ENCODE data around the gene ABCC8. TPM values are rescaled to one million over a fixed set of nuclear protein-coding genes. Genes with fewer than 3 reads are reported as not detected.
A peak's percentile ranks its signal among the peaks of the same experiment; 100 is the strongest.
"Not testable (repeated sequence)": the region's sequence is repeated elsewhere in the genome, so short reads cannot be mapped to it uniquely, and the experiment has no call there.

Gene ABCC8
- total RNA-seq, 1 donor from 2014 or later: 3.7 TPM

- not testable (repeated sequence) for H3K27me3 ChIP-seq (ENCODE audit: control insufficient read depth in 3 of 3, insufficient read depth in 3 of 3, low read length in 3 of 3); H3K36me3 ChIP-seq (ENCODE audit: control insufficient read depth in 3 of 3, insufficient read depth in 3 of 3, low read length in 3 of 3); H3K4me3 ChIP-seq (ENCODE audit: low read length in 3 of 3); H3K9ac ChIP-seq (ENCODE audit: low read depth in 1 of 3, low read length in 3 of 3); H3K27ac ChIP-seq (ENCODE audit: low read depth, low read length); H3K9me3 ChIP-seq (ENCODE audit: control insufficient read depth in 3 of 3, low read length in 3 of 3)
- peaks cover 21 to 38% (median 26%) of the 10 kb centered on the region in 3 donors for H3K4me1 ChIP-seq (ENCODE audit: control insufficient read depth in 3 of 3, insufficient read depth in 3 of 3, low read length in 3 of 3)
These were observed 50.4 kb downstream of the ABCC8 start for GRCh38 chr11:17426233-17426632.

DNA sequence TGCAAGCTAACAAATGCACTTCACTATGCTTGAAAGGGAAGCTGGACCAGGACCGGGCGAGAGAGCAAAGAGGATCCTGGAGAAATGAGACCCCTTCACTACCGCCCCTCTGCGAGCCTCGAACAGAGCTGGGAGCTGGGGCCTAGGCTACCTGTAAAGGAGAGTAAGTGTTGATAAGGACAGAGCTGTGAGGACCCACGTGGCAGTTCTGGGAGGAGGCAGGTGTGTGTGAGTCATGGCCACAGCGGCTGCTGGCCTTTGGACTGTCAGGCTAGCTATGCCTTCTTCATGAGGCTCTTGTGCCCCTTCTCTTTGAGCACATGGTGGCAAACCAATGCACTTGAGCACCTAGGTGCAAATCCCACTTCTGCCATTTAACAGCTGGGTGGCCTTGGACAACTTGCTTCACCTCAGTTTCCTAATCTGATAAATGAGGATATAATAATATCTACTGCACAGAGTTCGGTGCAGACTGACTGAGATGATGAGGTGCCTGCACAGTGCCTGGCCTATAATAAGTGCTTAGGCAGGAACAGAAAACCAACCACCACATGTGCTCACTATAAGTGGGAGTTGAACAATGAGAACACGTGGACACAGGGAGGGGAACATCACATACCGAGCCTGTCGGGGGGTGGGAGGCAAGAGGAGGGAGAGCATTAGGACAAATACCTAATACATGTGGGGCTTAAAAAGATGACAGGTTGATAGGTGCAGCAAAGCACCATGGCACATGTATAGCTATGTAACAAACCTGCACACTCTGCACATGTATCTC, 52.9 kb downstream of the ABCC8 start:
- H3K36me3 ChIP-seq (ENCODE audit: control insufficient read depth in 3 of 3, insufficient read depth in 3 of 3, low read length in 3 of 3): no peaks in the 10 kb centered on the region
- peaks cover 13 to 21% (median 18%) of the 10 kb centered on the region in 3 donors for H3K4me1 ChIP-seq (ENCODE audit: control insufficient read depth in 3 of 3, insufficient read depth in 3 of 3, low read length in 3 of 3)
- no peak overlapping the region for H3K27ac ChIP-seq (ENCODE audit: low read depth, low read length)
- no peak overlapping the region for H3K4me3 ChIP-seq (ENCODE audit: low read length in 3 of 3)
- no peak overlapping the region for H3K9ac ChIP-seq (ENCODE audit: low read depth in 1 of 3, low read length in 3 of 3)
- H3K27me3 ChIP-seq (ENCODE audit: control insufficient read depth in 3 of 3, insufficient read depth in 3 of 3, low read length in 3 of 3): no peaks in the 10 kb centered on the region
- H3K9me3 ChIP-seq (ENCODE audit: control insufficient read depth in 3 of 3, low read length in 3 of 3): no peaks in the 10 kb centered on the region

GRCh38 chr11:17421781-17422180, 54.9 kb downstream of the ABCC8 start:
- Histone ChIP-seq H3K36me3 (ENCODE audit: control insufficient read depth in 3 of 3, insufficient read depth in 3 of 3, low read length in 3 of 3) (no peaks in the 10 kb centered on the region), H3K27me3 (ENCODE audit: control insufficient read depth in 3 of 3, insufficient read depth in 3 of 3, low read length in 3 of 3) (no peaks in the 10 kb centered on the region), H3K9me3 (ENCODE audit: control insufficient read depth in 3 of 3, low read length in 3 of 3) (no peaks in the 10 kb centered on the region), H3K4me3 (ENCODE audit: low read length in 3 of 3) (peak overlapping the region in 1 of 3 donors; percentile 9), H3K27ac (ENCODE audit: low read depth, low read length) (no peak overlapping the region), H3K4me1 (ENCODE audit: control insufficient read depth in 3 of 3, insufficient read depth in 3 of 3, low read length in 3 of 3) (peaks cover 16 to 31% (median 24%) of the 10 kb centered on the region in 3 donors), H3K9ac (ENCODE audit: low read depth in 1 of 3, low read length in 3 of 3) (peak overlapping the region in 1 of 3 donors; percentile 64)

DNA sequence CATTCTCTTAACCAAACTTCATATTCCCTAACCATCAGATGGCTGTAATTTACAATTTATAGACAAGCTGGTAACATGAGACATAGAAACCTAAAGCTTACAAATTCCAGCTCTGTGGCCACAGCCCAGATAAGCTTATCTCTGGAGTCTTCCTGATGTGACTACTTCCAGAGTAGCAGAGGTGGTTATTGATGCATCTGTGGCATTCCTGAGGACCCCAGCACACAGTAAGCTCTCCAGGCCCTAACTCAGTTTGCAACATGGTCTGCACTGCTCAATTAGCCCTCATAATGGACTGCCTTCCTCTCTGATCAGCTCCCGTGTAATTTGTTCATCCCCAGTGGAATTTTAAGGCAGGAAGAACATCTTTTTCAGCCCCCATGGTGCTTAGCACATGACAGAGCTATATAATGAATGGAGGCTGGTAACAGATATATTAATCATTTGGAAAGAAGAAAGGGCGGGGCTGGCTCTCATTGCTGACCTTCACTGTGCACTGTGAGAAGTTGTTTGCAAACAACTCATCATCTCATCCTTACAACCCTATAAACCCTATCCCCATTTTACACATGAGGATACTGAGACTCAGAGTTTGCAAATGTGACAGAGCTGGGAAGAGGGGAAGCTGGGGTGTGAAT, 58.1 kb downstream of the ABCC8 start:
- H3K27ac ChIP-seq (ENCODE audit: low read depth, low read length): no peak overlapping the region
- H3K9ac ChIP-seq (ENCODE audit: low read depth in 1 of 3, low read length in 3 of 3): no peak overlapping the region
- no peaks in the 10 kb centered on the region for H3K9me3 ChIP-seq (ENCODE audit: control insufficient read depth in 3 of 3, low read length in 3 of 3)
- H3K27me3 ChIP-seq (ENCODE audit: control insufficient read depth in 3 of 3, insufficient read depth in 3 of 3, low read length in 3 of 3): no peaks in the 10 kb centered on the region
- peaks cover 31 to 53% (median 50%) of the 10 kb centered on the region in 3 donors for H3K4me1 ChIP-seq (ENCODE audit: control insufficient read depth in 3 of 3, insufficient read depth in 3 of 3, low read length in 3 of 3)
- H3K36me3 ChIP-seq (ENCODE audit: control insufficient read depth in 3 of 3, insufficient read depth in 3 of 3, low read length in 3 of 3): no peaks in the 10 kb centered on the region
- no peak overlapping the region for H3K4me3 ChIP-seq (ENCODE audit: low read length in 3 of 3)

GRCh38 chr11:17416492-17416891, 60.2 kb downstream of the ABCC8 start:
- no peaks in the 10 kb centered on the region for H3K36me3 ChIP-seq (ENCODE audit: control insufficient read depth in 3 of 3, insufficient read depth in 3 of 3, low read length in 3 of 3)
- peaks cover 25 to 46% (median 42%) of the 10 kb centered on the region in 3 donors for H3K4me1 ChIP-seq (ENCODE audit: control insufficient read depth in 3 of 3, insufficient read depth in 3 of 3, low read length in 3 of 3)
- no peaks in the 10 kb centered on the region for H3K9me3 ChIP-seq (ENCODE audit: control insufficient read depth in 3 of 3, low read length in 3 of 3)
- no peaks in the 10 kb centered on the region for H3K27me3 ChIP-seq (ENCODE audit: control insufficient read depth in 3 of 3, insufficient read depth in 3 of 3, low read length in 3 of 3)
- H3K9ac ChIP-seq (ENCODE audit: low read depth in 1 of 3, low read length in 3 of 3): peak overlapping the region; percentile 8 to 71 (median 26)
- H3K27ac ChIP-seq (ENCODE audit: low read depth, low read length): peak overlapping the region; percentile 97
- H3K4me3 ChIP-seq (ENCODE audit: low read length in 3 of 3): no peak overlapping the region

- peak overlapping the region in 2 of 3 donors; percentile 64 to 71 for H3K9ac ChIP-seq (ENCODE audit: low read depth in 1 of 3, low read length in 3 of 3)
- no peaks in the 10 kb centered on the region for H3K27me3 ChIP-seq (ENCODE audit: control insufficient read depth in 3 of 3, insufficient read depth in 3 of 3, low read length in 3 of 3)
- H3K27ac ChIP-seq (ENCODE audit: low read depth, low read length): peak overlapping the region; percentile 97
- peaks cover 19 to 39% (median 34%) of the 10 kb centered on the region in 3 donors for H3K4me1 ChIP-seq (ENCODE audit: control insufficient read depth in 3 of 3, insufficient read depth in 3 of 3, low read length in 3 of 3)
- H3K36me3 ChIP-seq (ENCODE audit: control insufficient read depth in 3 of 3, insufficient read depth in 3 of 3, low read length in 3 of 3): no peaks in the 10 kb centered on the region
- H3K9me3 ChIP-seq (ENCODE audit: control insufficient read depth in 3 of 3, low read length in 3 of 3): no peaks in the 10 kb centered on the region
- H3K4me3 ChIP-seq (ENCODE audit: low read length in 3 of 3): no peak overlapping the region
These were observed 61.0 kb downstream of the ABCC8 start for GRCh38 chr11:17415523-17416104.

GRCh38 chr11:17414992-17415391, 61.7 kb downstream of the ABCC8 start:
- peak overlapping the region; percentile 97 for H3K27ac ChIP-seq (ENCODE audit: low read depth, low read length)
- H3K4me1 ChIP-seq (ENCODE audit: control insufficient read depth in 3 of 3, insufficient read depth in 3 of 3, low read length in 3 of 3): peaks cover 19 to 39% (median 34%) of the 10 kb centered on the region in 3 donors
- H3K9ac ChIP-seq (ENCODE audit: low read depth in 1 of 3, low read length in 3 of 3): peak overlapping the region in 1 of 3 donors; percentile 64
- H3K27me3 ChIP-seq (ENCODE audit: control insufficient read depth in 3 of 3, insufficient read depth in 3 of 3, low read length in 3 of 3): no peaks in the 10 kb centered on the region
- no peak overlapping the region for H3K4me3 ChIP-seq (ENCODE audit: low read length in 3 of 3)
- H3K9me3 ChIP-seq (ENCODE audit: control insufficient read depth in 3 of 3, low read length in 3 of 3): no peaks in the 10 kb centered on the region
- H3K36me3 ChIP-seq (ENCODE audit: control insufficient read depth in 3 of 3, insufficient read depth in 3 of 3, low read length in 3 of 3): no peaks in the 10 kb centered on the region

- no peak overlapping the region for H3K4me3 ChIP-seq (ENCODE audit: low read length in 3 of 3)
- peaks cover 19 to 39% (median 34%) of the 10 kb centered on the region in 3 donors for H3K4me1 ChIP-seq (ENCODE audit: control insufficient read depth in 3 of 3, insufficient read depth in 3 of 3, low read length in 3 of 3)
- no peak overlapping the region for H3K27ac ChIP-seq (ENCODE audit: low read depth, low read length)
- H3K36me3 ChIP-seq (ENCODE audit: control insufficient read depth in 3 of 3, insufficient read depth in 3 of 3, low read length in 3 of 3): no peaks in the 10 kb centered on the region
- H3K27me3 ChIP-seq (ENCODE audit: control insufficient read depth in 3 of 3, insufficient read depth in 3 of 3, low read length in 3 of 3): no peaks in the 10 kb centered on the region
- no peak overlapping the region for H3K9ac ChIP-seq (ENCODE audit: low read depth in 1 of 3, low read length in 3 of 3)
- H3K9me3 ChIP-seq (ENCODE audit: control insufficient read depth in 3 of 3, low read length in 3 of 3): no peaks in the 10 kb centered on the region
These were observed 62.3 kb downstream of the ABCC8 start for GRCh38 chr11:17414317-17414737.

GRCh38 chr11:17413414-17414316, 63.0 kb downstream of the ABCC8 start:
- Histone ChIP-seq H3K27me3 (ENCODE audit: control insufficient read depth in 3 of 3, insufficient read depth in 3 of 3, low read length in 3 of 3) (no peaks in the 10 kb centered on the region), H3K9ac (ENCODE audit: low read depth in 1 of 3, low read length in 3 of 3) (no peak overlapping the region), H3K4me3 (ENCODE audit: low read length in 3 of 3) (no peak overlapping the region), H3K36me3 (ENCODE audit: control insufficient read depth in 3 of 3, insufficient read depth in 3 of 3, low read length in 3 of 3) (no peaks in the 10 kb centered on the region), H3K9me3 (ENCODE audit: control insufficient read depth in 3 of 3, low read length in 3 of 3) (no peaks in the 10 kb centered on the region), H3K4me1 (ENCODE audit: control insufficient read depth in 3 of 3, insufficient read depth in 3 of 3, low read length in 3 of 3) (peaks cover 19 to 39% (median 34%) of the 10 kb centered on the region in 3 donors), H3K27ac (ENCODE audit: low read depth, low read length) (no peak overlapping the region)
